GM21367 (cell line): ENCODE data around the gene TRIM49C.
"Not testable (repeated sequence)": the region's sequence is repeated elsewhere in the genome, so short reads cannot be mapped to it uniquely, and the experiment has no call there.

Experiments
- ATAC-seq: cut with Tn5 transposase; IDR thresholded peaks from one replicate; pipeline ENCODE4 v1.9.1; 2021; ENCODE audit not compliant: unreplicated experiment

The TRIM49C gene, protein sequence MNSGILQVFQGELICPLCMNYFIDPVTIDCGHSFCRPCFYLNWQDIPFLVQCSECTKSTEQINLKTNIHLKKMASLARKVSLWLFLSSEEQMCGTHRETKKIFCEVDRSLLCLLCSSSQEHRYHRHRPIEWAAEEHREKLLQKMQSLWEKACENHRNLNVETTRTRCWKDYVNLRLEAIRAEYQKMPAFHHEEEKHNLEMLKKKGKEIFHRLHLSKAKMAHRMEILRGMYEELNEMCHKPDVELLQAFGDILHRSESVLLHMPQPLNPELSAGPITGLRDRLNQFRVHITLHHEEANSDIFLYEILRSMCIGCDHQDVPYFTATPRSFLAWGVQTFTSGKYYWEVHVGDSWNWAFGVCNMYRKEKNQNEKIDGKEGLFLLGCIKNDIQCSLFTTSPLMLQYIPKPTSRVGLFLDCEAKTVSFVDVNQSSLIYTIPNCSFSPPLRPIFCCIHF

DNA sequence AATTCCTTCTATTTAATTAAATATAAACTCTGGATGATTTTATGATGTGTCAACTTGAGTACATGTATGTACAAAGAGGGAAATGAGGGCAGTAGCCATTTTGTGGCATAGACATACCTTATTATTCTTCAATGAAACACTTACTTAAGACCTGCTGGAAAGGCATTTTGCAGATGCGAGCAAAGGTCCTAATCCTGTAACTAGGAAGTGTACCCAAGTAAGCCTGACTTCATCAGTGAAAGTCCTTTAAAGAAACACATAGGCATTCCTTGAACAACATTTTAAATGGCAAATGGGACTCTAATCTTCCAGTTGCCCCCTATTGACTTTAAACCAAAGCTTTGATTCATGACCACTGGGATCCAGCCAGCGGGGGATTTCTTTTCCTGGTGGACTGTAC is at the start of gene TRIM49C:
Gene TRIM49C, plus strand, starts transcription at position 301 of the 400 bp plus-strand sequence. CDS start 4,106 bp downstream, outside the sequence.
- not testable (repeated sequence) for ATAC-seq

DNA sequence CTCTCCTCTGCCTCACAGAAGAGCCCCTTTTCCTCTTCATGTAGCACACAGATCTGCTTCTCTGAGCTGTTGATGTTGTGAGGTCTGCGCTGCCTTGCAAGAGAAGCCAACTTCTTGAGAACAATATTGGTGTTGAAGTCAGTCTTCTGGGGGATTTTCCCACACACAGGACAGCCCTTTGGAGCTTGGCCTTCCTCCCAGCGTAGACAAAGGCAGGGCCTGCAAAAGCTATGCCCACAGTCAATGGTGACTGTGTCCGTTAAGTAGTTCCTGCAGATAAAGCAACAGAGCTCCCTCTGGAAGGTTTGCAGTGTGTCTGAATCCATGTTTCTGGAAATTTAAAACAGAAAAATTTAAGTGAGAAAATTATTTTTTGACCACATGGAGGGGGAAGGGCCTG is 6.7 kb upstream of the TRIM49C start:
- not testable (repeated sequence) for ATAC-seq

DNA sequence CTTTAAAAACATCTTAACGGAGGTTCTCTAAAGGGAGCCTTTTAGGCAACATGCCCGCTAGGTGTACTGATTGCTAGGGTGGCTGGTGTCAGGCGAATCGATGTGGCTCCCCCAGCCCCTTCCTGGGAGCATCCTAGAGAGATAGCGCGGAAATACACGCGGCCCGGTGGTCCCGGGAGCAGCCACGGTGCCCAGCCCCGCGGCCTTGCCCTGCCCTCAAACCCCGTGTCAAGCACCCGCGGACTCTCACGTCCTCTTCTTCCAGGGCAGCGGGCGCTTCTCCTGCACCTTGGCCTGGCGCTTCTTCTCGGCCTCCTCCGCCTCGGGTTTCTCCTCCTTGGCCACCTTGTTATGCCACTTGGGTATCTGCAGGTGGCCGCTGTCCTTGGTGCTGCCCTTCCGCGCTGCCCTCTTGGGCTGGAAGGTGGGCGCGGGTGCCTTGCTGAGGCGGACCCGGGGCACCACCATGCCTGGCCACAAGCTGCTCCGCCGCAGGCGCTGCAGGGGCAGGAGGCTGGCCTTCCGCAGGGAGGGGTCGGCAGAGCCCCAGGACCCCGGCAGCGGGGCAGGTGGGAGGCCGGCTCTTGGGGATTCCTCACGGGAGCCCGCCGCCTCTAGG is 20.8 kb downstream of the TRIM49C start:
- not testable (repeated sequence) for ATAC-seq

DNA sequence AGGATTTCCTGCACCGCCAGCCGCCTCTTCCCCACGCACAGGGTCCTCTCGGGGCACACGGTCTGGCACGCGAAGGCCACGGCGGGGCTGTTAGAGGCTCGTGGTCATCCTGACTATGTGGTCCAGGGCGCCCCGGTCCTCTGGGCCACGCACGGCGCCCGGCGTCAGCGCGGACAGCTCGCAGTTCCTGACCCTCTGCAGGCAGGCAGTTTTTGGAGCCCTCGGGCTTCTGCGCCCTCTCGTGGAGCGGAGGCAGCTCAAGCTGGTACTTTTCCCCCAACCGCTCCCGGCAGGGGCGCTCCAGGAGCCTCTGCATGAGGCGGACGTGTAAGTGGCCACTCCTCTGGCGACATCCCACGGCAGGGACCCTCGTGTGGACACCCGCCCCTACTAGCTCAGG is 21.4 kb downstream of the TRIM49C start:
- ATAC-seq: not testable (repeated sequence)

DNA sequence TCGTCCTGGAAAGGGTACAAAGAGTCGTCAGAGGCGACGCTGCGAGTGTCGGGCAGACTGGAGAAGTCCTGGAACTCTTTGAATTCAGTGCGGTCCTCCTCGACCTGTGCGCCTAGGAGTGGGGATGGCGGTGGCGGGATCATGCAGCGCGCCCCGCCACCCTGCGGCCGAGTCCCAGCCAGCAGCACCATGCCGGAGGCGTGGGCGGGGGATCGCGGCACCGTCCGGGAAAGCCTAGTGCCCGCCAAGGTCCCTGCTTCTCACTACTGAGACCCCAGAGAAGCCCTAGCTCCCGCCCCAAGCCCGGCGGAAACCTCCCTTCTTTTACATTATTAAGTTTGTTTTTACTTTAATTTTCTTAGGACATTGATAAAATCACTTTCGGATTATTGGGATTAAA is 22.6 kb downstream of the TRIM49C start:
- not testable (repeated sequence) for ATAC-seq

DNA sequence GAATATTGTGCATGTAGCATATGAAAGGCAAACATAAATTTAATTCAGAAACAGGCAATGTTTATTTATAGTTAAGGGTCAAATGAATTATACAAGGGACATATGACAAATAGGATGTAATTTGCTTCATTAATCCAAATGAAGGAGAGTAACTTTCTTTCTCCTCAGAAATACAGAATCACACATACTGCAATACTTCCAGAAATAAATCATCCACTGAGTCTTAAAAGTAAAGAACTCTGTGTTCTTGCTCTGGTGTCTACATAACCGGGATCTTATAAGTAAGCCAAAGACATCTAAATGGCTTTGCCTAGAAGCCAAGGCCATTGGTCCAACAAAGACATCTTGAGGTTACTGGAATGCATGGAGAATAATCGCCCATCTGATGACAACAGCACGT is 54.7 kb downstream of the TRIM49C start, which contains the start of gene UBTFL1:
Gene UBTFL1, plus strand, starts transcription at position 301 of the 400 bp plus-strand sequence. Its CDS starts 0 bp downstream, at position 301.
- not testable (repeated sequence) for ATAC-seq

DNA sequence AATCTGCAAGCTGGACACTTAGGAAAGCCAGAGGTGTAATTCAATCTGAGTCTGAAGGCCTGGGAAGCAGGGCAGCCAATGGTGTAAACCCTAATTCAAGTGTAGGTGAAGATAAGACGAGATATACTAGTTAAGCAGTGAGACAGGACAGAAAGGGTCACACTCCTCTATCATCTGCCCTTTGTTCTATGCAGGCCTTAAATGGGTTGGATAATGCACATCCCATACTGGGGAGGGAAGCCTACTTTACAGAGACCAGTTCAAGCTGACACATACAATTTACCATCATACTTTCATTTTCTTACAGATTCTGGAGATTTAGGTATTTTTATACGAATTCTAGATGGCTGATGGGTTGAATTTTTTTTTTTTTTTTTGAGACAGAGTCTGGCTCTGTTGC is 57.8 kb downstream of the TRIM49C start:
- ATAC-seq: not testable (repeated sequence)
